NCI-H1694 treated with DMSO at 0.1 percent for 48 hours (cell line): ENCODE data around the gene TPCN1.

Experiments
- DNase-seq: peaks from one replicate; lab custom pipeline; 2025; lab: John Stamatoyannopoulos, UW

Gene TPCN1

GRCh38 chr12:113226696-113227568 is 5.7 kb downstream of the TPCN1 start:
- no peak for DNase-seq

GRCh38 chr12:113227686-113228391 is 6.6 kb downstream of the TPCN1 start:
- no peak for DNase-seq

- DNase-seq, result no peak
Observed at GRCh38 chr12:113228394-113229028, 7.2 kb downstream of the TPCN1 start.

GRCh38 chr12:113230315-113231234 is 9.3 kb downstream of the TPCN1 start:
- DNase-seq, result no peak

GRCh38 chr12:113231235-113232088 is 10.2 kb downstream of the TPCN1 start:
- no peak for DNase-seq

GRCh38 chr12:113232089-113232839 is 11.0 kb downstream of the TPCN1 start:
- DNase-seq, result no peak

- DNase-seq, result peak; percentile 81
Observed at GRCh38 chr12:113232840-113233585, 11.7 kb downstream of the TPCN1 start.

GRCh38 chr12:113233967-113234366 is 12.7 kb downstream of the TPCN1 start:
- DNase-seq, result no peak

- no peak for DNase-seq
Observed at GRCh38 chr12:113234483-113234882, 13.2 kb downstream of the TPCN1 start.

GRCh38 chr12:113235976-113236375 is 14.7 kb downstream of the TPCN1 start:
- no peak for DNase-seq

GRCh38 chr12:113236539-113237399 is 15.5 kb downstream of the TPCN1 start:
- no peak for DNase-seq

- no peak for DNase-seq
Observed at GRCh38 chr12:113237748-113238147, 16.5 kb downstream of the TPCN1 start.

- DNase-seq, result no peak
Observed at GRCh38 chr12:113238309-113238708, 17.0 kb downstream of the TPCN1 start.

- no peak for DNase-seq
Observed at GRCh38 chr12:113239288-113239771, 18.1 kb downstream of the TPCN1 start.

- peak; percentile 24 for DNase-seq
Observed at GRCh38 chr12:113239811-113240331, 18.6 kb downstream of the TPCN1 start.

GRCh38 chr12:113240395-113240794 is 19.1 kb downstream of the TPCN1 start:
- DNase-seq, result no peak

- DNase-seq, result peak; percentile 86
Observed at GRCh38 chr12:113241191-113242025, 20.1 kb downstream of the TPCN1 start.
